ENCODE measurements around the gene TUBGCP2.

Gene TUBGCP2

DNA sequence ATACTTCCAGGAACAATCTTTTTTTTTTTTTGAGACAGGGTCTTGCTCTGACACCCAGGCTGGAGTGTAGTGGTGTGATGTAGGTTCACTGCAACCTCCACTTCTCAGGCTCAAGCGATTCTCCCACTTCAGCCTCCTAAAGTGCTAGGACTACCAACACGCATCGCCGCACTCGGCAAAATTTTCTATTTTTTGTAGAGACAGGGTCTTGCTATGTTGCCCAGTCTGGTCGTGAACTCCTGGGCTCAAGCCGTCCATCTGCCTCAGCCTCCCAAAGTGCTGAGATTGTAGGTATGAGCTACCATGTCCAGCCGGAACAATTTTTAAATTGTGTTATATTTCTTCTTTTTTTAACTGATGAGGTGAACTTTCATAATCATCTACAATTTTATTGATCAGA lies 2.1 kb upstream of the TUBGCP2 start:
- in situ Hi-C loops (cut with MboI; ENCODE audit: low sequenced_read_pairs, unreplicated experiment): no loop called here
- TF ChIP-seq, protein P1, sequence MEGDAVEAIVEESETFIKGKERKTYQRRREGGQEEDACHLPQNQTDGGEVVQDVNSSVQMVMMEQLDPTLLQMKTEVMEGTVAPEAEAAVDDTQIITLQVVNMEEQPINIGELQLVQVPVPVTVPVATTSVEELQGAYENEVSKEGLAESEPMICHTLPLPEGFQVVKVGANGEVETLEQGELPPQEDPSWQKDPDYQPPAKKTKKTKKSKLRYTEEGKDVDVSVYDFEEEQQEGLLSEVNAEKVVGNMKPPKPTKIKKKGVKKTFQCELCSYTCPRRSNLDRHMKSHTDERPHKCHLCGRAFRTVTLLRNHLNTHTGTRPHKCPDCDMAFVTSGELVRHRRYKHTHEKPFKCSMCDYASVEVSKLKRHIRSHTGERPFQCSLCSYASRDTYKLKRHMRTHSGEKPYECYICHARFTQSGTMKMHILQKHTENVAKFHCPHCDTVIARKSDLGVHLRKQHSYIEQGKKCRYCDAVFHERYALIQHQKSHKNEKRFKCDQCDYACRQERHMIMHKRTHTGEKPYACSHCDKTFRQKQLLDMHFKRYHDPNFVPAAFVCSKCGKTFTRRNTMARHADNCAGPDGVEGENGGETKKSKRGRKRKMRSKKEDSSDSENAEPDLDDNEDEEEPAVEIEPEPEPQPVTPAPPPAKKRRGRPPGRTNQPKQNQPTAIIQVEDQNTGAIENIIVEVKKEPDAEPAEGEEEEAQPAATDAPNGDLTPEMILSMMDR (IDR thresholded peaks at IDR 0.05; ENCODE audit: borderline replicate concordance, control extremely low read depth, extremely low read depth, insufficient read depth, missing control alignments): no peak
- no peak for DNase-seq (ENCODE audit: low spot score)

DNA sequence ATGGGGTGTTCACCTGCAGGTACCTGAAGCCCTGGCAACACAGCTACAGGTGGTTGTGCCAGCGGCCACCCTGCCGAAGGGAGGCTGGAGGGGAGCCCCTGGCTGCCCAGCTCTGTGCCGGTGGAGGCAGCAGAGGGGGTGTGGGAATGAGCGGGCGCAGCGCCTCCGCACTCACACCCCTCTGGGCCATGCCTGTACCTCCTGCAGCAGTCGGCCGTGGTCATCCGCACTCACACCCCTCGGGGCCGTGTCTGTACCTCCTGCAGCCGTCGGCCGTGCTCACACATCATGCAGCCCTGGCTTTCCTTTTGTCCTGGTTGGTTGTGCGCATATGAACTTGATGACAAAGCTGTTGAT lies 1.7 kb upstream of the TUBGCP2 start:
- TF ChIP-seq, protein P1 (IDR thresholded peaks at IDR 0.05; ENCODE audit: borderline replicate concordance, control extremely low read depth, extremely low read depth, insufficient read depth, missing control alignments): no peak
- no peak for DNase-seq (ENCODE audit: low spot score)
- in situ Hi-C loops (cut with MboI; ENCODE audit: low sequenced_read_pairs, unreplicated experiment): no loop called here

DNA sequence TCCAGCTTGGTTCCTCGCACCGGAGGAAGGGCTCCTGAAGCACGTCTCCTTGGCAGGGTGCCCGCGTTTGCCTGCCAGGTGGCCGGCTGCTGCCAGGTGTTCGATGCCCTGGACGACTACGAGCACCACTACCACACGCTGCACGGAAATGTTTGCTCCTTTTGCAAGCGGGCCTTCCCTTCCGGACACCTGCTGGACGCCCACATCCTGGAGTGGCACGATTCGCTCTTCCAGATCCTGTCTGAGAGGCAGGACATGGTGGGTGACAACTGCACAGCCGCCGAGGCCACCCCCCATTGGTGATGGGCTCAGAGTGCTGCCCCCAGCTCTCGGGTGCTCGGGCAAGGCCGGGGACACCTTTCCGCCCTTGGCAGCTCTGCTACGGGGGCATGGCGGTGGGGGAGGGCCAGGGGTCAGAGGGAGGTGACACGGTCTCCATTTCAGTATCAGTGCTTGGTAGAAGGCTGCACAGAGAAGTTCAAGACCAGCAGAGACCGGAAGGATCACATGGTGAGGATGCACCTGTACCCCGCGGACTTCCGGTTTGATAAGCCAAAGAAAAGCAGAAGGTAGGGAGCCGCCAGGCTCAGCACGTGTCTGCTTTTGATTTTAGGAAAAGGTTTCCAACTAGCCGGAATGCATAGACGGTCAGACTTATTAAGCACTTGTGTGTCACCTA lies 1.2 kb upstream of the TUBGCP2 start:
- in situ Hi-C loops (cut with MboI; ENCODE audit: low sequenced_read_pairs, unreplicated experiment): no loop called here
- TF ChIP-seq, protein P1 (IDR thresholded peaks at IDR 0.05; ENCODE audit: borderline replicate concordance, control extremely low read depth, extremely low read depth, insufficient read depth, missing control alignments): no peak
- DNase-seq (ENCODE audit: low spot score): no peak

DNA sequence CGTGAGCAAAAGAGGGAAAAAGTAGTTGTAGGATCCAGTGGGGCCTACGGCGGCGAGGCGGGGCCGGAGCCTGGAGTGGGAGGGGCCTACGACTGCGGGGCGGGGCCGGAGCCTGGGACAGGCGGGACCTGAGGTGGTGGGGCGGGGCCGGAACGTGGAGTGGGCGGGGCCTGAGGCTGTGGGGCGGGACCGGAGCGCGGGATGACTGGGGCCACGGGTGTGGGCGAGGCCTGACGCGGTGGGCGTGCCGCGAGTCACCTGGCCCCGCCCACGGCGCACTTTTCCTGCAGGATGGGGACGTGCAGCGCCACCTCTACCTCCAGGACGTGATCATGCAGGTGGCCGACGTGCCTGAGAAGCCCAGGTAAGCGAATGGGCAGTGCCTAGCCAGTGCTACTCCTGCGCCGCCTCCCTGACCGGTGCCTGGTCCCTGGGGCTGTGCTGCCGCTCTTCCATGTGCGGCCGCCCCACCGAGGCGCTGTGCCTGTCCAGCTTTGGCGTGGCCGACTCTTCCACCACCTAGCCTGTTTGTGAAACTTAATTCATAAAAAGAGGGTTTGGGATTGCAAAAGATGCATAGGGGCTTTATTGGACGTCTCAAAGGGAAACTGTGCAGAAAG lies 538 bp upstream of the TUBGCP2 start:
- in situ Hi-C loops (cut with MboI; ENCODE audit: low sequenced_read_pairs, unreplicated experiment): no loop called here
- peak; percentile 99 for DNase-seq (ENCODE audit: low spot score)
- TF ChIP-seq, protein P1 (IDR thresholded peaks at IDR 0.05; ENCODE audit: borderline replicate concordance, control extremely low read depth, extremely low read depth, insufficient read depth, missing control alignments): no peak

DNA sequence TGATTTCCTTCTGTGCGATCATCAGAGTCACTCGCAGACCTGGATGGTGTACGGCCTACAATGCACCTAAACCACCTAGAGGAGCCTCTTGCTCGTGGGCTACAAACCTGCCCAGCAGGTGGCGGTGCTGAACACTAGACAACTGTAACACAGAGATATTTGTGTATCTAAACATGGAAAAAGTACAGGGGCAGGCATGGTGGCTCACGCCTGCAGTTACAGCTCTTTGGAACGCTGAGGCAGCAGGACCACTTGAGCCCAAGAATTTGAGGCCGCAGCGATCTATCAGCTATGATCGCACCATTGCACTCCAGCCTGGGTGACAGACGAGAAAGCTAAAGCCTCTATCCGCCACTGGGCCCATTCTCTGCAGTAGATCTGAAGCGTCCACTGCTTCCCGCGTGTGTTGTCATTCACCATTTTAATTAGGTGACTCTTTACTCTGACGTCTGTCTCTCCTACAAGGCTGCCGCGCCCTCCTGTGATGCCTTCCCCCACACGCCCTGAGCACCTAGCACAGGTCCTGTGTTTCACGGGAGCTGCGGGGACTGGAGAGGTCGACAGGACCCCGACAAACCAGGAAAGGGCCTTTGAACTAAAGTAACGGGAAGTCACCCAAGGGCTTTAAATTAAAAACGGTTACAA lies 774 bp downstream of the TUBGCP2 start:
- DNase-seq (ENCODE audit: low spot score): peak; percentile 76
- TF ChIP-seq, protein P1 (IDR thresholded peaks at IDR 0.05; ENCODE audit: borderline replicate concordance, control extremely low read depth, extremely low read depth, insufficient read depth, missing control alignments): peak; percentile 72
- in situ Hi-C loops (cut with MboI; ENCODE audit: low sequenced_read_pairs, unreplicated experiment): no loop called here

DNA sequence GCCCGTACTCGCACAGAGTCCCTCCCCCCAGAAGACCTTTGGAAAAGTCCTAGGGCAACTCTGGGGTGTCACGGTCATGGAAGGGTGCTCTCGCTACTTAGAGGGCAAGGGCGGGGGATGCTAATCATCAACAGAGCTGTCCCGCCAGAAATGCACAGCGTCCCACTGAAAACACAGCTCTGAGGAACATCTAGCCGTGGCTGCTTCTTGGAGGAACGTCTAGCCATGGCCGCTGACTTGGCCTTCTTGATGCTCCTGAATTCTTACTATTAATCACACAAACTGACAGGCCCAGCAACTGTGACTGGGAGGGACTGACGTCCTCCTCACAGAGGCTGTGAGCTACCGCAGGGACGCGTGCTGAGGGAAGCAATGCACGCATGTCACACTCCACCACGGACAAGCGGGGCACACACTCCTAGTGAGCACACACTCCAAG lies 1.7 kb downstream of the TUBGCP2 start:
- TF ChIP-seq, protein P1 (IDR thresholded peaks at IDR 0.05; ENCODE audit: borderline replicate concordance, control extremely low read depth, extremely low read depth, insufficient read depth, missing control alignments): no peak
- DNase-seq (ENCODE audit: low spot score): no peak
- in situ Hi-C loops (cut with MboI; ENCODE audit: low sequenced_read_pairs, unreplicated experiment): no loop called here

Data from GM13976 (cell line).